Ovary (tissue), 10 donors: ENCODE measurements around the gene ZNF70. TPM values are rescaled to one million over a fixed set of nuclear protein-coding genes. Genes with fewer than 3 reads are reported as not detected.
A peak's percentile ranks its signal among the peaks of the same experiment; 100 is the strongest.

Experiments used
- DNase-seq, 5 donors: peaks; one replicate each; pipeline ENCODE4 v3.0.0-alpha.2; 2019 to 2020
- H3K27ac ChIP-seq, 2 donors: fragments of 200-600 bp; one replicate each; pipeline versions ENCODE4 v1.5.1 to v1.8.0; 2019 to 2022
- H3K27me3 ChIP-seq: fragments of 200-600 bp; one replicate; pipeline ENCODE4 v1.8.0; 2022
- H3K36me3 ChIP-seq: fragments of 200-600 bp; sonication (generic); one replicate; pipeline ENCODE4 v1.5.1; 2019
- H3K4me1 ChIP-seq: one replicate; pipeline ENCODE4 v1.8.1; 2013; ENCODE audit warnings: mild to moderate bottlenecking, moderate library complexity; ENCODE audit not compliant: insufficient read depth
- H3K4me3 ChIP-seq: fragments of 200-600 bp; sonication (generic); one replicate; pipeline ENCODE4 v1.5.1; 2017
- H3K9me3 ChIP-seq, 2 donors: fragments of 200-600 bp in 1 of 2; sonication (generic) in 1 of 2; one replicate each; pipeline versions ENCODE4 v1.5.1 to v1.8.1; 2013 to 2019; ENCODE audit warnings: mild to moderate bottlenecking in 1 of 2, moderate library complexity in 1 of 2
- EP300 ChIP-seq: sonication (generic); formaldehyde crosslinking; IDR thresholded peaks from one replicate; pipeline ENCODE4 v1.6.1; 2017; ENCODE audit warnings: antibody characterized with exemption
- POLR2A ChIP-seq: fragments of 450-650 bp; IDR thresholded peaks from one replicate; pipeline ENCODE4 v1.6.1; 2017; ENCODE audit warnings: antibody characterized with exemption, mild to moderate bottlenecking, moderate library complexity
- WGBS, 3 donors: extraction: QIAGEN DNeasy Blood & Tissue Kit in 1 of 3; methylation state at CpG; one replicate each; pipeline versions ENCODE4 v1.1.5 to v1.1.7; 2013 to 2017; 5-methylcytosine and 5-hydroxymethylcytosine counted together
- intact Hi-C, 4 donors: fragments of 100-400 bp; cut with DNase I; formaldehyde crosslinking; loops; one replicate each; pipeline versions ENCODE4 v1.11.0 to v1.15.1; 2022 to 2023
- long read RNA-seq, 3 donors: library from polyadenylated mRNA in 2 of 3; unstranded in 2 of 3; transcript quantifications; one replicate each; pipeline ENCODE4 v2.0.0 and lab custom pipeline, GENCODE V29; 2021 to 2026
- polyA plus RNA-seq, 2 donors: library from polyadenylated mRNA; stranded (reverse); fragments of 200-250 nt in 1 of 2; fragments of 350-450 nt in 1 of 2; fragmentation: Illumina TruSeq in 1 of 2; extraction: RNeasy Lipid Tissue Mini Kit (QIAGEN cat#74804) in 1 of 2; gene quantifications; one replicate each; pipeline ENCODE4 v1.2.3, GENCODE V29; 2013 to 2014
- total RNA-seq, 7 donors: library from RNA; depleted of rRNA in 2 of 7; stranded (reverse); fragments of >200 nt in 2 of 7; fragmentation: NEBNext Ultra II Directional in 3 of 7; extraction: Animal tissue kit (Norgen Biotek cat#: 25700) in 3 of 7; gene quantifications; one replicate each; pipeline versions ENCODE4 v1.1.0 to v1.2.4, GENCODE V29; 2016 to 2023
- TF ChIP-seq, protein P1 (sequence below), 3 donors: fragments of 450-650 bp in 2 of 3; fragments of 200-600 bp in 1 of 3; IDR thresholded peaks; one replicate each; pipeline versions ENCODE4 v1.5.1 to v1.8.0; 2016 to 2022; ENCODE audit warnings: antibody characterized with exemption in 3 of 3, mild to moderate bottlenecking in 1 of 3
- donor health status: DM: no; HTN: no; CAD: no; lungs with moderate emphysema.
- donor health status: DM: no; HTN: no; CAD: no.
- donor health status: Bipolar disorder and iron deficiency.
- donor health status: DM: yes; HTN: yes; CAD: no.
- donor health status: DM: no; HTN: no; CAD: no.
- donor health status: DM: yes; HTN: yes; CAD: no.

ZNF70 gene
- total RNA-seq (10 to 100 TPM in 5 of 7 donors, 1 to 10 TPM in 2; 4.8 to 21.6 (median 17.8) TPM), polyA plus RNA-seq (1 to 10 TPM; 3.8 to 6.4 TPM)
- long read RNA-seq, donor 1, partial matches to known transcripts, result 0 of 5 reads
- long read RNA-seq, donor 1, other reads (novel, unspliced or antisense), result 5 of 5 reads
- long read RNA-seq, donor 2, result 0 reads
- long read RNA-seq, donor 3, partial matches to known transcripts, result 0 of 8 reads
- long read RNA-seq, donor 3, other reads (novel, unspliced or antisense), result 8 of 8 reads

DNA sequence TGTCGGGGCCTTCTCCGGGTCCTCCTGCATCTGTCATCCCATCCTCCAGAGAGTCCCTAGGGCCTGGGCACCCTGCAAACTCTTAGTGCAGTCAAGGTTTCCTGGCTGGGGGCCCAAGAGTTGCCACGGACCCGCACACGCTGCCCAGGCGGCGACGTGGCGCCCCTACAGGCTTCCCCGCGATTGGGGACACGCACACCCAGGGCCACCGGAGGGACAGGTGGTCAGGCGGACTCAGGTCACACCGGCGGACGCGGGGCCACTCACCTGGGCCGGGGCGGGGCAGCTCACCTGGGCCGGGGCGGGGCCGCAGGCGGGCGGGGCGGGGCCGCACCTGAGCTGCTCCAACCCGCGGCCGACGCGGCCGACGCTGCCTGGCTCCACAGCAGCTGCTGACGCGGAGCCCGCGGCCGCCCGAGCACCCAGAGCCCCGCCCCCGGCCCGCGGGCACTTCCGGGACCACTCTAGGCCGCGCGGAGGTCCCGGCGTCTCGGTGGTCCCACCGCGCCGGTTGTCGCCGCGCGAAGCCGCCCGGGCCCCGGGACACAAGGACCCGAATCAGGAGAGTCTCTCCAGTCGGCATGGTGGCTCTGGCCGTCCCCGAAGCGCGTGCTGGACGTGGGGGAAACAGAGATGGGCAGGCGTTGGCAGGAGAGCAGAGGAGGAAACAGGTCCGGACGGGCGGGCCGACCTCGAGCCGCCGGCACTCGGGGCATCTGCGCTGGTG is at the start of gene ZNF70:
ZNF70 (minus strand) TSS at position 399 of the 727 bp plus-strand sequence. CDS start 5,972 bp downstream, outside the sequence.
- H3K9me3 ChIP-seq, result no peaks in the 10 kb centered on the region
- peaks cover 4% of the 10 kb centered on the region for H3K4me1 ChIP-seq
- peak within 1 kb of the TSS; percentile 49 to 58 for H3K27ac ChIP-seq
- DNase-seq, result peak; percentile 82 to 90 (median 85)
- no peaks in the 10 kb centered on the region for H3K36me3 ChIP-seq
- TF ChIP-seq, protein P1, sequence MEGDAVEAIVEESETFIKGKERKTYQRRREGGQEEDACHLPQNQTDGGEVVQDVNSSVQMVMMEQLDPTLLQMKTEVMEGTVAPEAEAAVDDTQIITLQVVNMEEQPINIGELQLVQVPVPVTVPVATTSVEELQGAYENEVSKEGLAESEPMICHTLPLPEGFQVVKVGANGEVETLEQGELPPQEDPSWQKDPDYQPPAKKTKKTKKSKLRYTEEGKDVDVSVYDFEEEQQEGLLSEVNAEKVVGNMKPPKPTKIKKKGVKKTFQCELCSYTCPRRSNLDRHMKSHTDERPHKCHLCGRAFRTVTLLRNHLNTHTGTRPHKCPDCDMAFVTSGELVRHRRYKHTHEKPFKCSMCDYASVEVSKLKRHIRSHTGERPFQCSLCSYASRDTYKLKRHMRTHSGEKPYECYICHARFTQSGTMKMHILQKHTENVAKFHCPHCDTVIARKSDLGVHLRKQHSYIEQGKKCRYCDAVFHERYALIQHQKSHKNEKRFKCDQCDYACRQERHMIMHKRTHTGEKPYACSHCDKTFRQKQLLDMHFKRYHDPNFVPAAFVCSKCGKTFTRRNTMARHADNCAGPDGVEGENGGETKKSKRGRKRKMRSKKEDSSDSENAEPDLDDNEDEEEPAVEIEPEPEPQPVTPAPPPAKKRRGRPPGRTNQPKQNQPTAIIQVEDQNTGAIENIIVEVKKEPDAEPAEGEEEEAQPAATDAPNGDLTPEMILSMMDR (IDR thresholded peaks at IDR 0.05), result no peak
- peak; percentile 70 for TF ChIP-seq POLR2A
- H3K27me3 ChIP-seq, result no peaks in the 10 kb centered on the region
- intact Hi-C loops, result no loop called here
- 0 to 1% (median 1%) methylated on average over 56 to 78 of the region's 78 CpGs for WGBS, 3 donors
- peak within 1 kb of the TSS; percentile 53 for H3K4me3 ChIP-seq

DNA sequence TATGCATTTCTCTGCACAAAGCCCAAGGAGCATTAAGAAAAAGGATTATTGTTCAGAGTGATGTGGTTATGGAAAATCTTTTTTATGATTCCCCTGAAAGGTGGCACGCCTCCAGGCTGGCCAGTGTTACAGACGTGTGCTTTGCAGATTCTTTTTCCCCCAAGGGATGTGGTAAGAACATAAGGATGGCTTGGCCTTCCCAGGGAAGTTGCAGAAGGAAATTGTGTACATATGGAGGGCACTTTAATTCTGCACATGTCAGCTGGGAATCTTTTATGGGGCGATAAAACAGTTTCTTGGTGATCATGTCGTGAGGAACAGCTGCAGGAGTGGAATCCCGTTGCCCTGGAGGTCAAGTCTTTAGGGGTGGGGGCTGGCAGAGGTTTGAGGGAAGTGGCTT is 45.5 kb upstream of the ZNF70 start:
- Histone ChIP-seq H3K27me3 (no peaks in the 10 kb centered on the region), H3K36me3 (no peaks in the 10 kb centered on the region), H3K9me3 (no peaks in the 10 kb centered on the region), H3K4me3 (no peak overlapping the region), H3K27ac (no peak overlapping the region), H3K4me1 (peaks cover 12% of the 10 kb centered on the region)
- no peak for DNase-seq
- 54 to 64% (median 63%) methylated on average over 5 of the region's 5 CpGs for WGBS, 3 donors
- TF ChIP-seq, protein P1 (IDR thresholded peaks at IDR 0.05), result no peak
- TF ChIP-seq EP300 (no peak), POLR2A (no peak)
- intact Hi-C loops, result no loop called here

DNA sequence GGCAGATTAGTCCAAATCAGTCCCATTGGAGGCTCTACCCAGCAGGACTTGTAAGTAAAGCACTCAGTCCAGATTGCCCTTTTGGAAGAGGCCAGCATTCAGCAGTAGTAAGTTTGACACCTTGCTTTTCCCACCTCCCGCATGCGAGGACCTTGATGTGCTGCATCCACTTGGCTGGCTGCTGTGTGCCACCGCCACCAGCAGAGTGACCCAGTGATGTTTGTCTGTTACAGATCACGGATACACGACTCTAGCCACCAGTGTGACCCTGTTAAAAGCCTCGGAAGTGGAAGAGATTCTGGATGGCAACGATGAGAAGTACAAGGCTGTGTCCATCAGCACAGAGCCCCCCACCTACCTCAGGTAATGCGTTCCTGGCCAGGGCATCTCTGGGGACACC is 42.4 kb upstream of the ZNF70 start:
- peak overlapping the region in 1 of 2 donors; percentile 63 for H3K27ac ChIP-seq
- intact Hi-C loops, result no loop called here
- peaks cover 35% of the 10 kb centered on the region for H3K4me1 ChIP-seq
- H3K4me3 ChIP-seq, result no peak overlapping the region
- H3K27me3 ChIP-seq, result no peaks in the 10 kb centered on the region
- WGBS, 3 donors, result 84 to 94% (median 87%) methylated on average over 8 of the region's 8 CpGs
- no peaks in the 10 kb centered on the region for H3K36me3 ChIP-seq
- TF ChIP-seq EP300 (no peak), POLR2A (no peak)
- TF ChIP-seq, protein P1 (IDR thresholded peaks at IDR 0.05), result no peak
- H3K9me3 ChIP-seq, result no peaks in the 10 kb centered on the region
- no peak for DNase-seq

DNA sequence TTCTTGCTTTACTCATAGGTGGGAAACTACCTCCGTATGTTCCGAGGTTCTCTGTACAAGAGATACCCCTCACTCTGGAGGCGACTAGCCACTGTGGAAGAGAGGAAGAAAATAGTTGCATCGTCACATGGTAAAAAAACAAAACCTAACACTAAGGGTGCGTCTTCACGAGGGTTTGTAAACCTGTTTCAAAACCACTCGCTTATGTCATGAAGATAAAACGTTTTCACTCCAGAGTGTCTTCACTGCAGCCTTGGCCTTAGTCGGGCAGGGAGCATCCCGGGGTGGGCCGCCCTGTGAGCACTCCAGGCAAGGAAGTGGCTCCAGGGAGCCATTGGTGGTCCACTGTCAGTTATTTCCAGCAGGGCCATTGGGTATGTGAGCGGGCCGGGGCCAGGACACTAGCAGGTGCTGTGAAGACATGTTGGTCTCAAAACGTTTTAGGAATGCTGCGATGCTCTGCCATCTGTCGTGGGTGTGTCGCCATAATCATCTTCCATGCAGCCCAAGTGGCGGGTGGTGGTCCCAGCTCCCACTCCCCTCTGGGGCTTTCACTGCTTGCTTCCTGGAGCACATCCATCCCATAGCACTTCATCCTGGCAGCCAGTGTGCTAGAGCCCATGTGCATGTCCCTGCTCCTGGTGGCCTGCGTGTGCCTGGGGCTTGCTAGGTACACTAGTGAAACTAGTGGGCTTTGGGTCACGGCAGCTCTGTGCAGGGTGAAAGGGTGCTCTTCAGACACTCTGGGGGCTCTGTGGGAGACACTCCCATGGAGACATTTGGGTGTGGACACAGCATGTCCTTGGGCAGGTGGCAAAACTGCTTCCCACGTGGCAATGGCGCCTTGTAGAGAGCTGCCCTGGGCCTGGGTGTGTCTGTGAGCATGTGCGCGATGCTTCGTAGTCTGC is 41.1 kb upstream of the ZNF70 start:
- Histone ChIP-seq H3K9me3 (no peaks in the 10 kb centered on the region), H3K27me3 (no peaks in the 10 kb centered on the region), H3K4me3 (no peak overlapping the region), H3K4me1 (peaks cover 36% of the 10 kb centered on the region), H3K36me3 (no peaks in the 10 kb centered on the region), H3K27ac (peak overlapping the region; percentile 3 to 63)
- intact Hi-C loops, result no loop called here
- peak in 2 of 5 donors; percentile 52 to 63 for DNase-seq
- no peak for TF ChIP-seq EP300
- no peak for TF ChIP-seq POLR2A
- TF ChIP-seq, protein P1 (IDR thresholded peaks at IDR 0.05), result no peak
- 44 to 59% (median 50%) methylated on average over 24 to 25 of the region's 25 CpGs for WGBS, 3 donors
